Naive thymus-derived CD4-positive, alpha-beta T cell (primary cell): ENCODE data around the gene GIMAP6. TPM values are rescaled to one million over a fixed set of nuclear protein-coding genes. Genes with fewer than 3 reads are reported as not detected.
"Not testable (repeated sequence)": the region's sequence is repeated elsewhere in the genome, so short reads cannot be mapped to it uniquely, and the experiment has no call there.

Experiments used
- ATAC-seq: fragments of 150-1000 bp; cut with Tn5 transposase; 2 replicates; pipeline ENCODE4 v1.10.0; 2021; ENCODE audit warnings: mild to moderate bottlenecking, moderate library complexity
- CTCF ChIA-PET: fragments of 350-600 bp; sonication (Branson Sonifier 250); formaldehyde crosslinking; loops from one replicate; lab custom pipeline; 2021; ENCODE audit warnings: antibody characterized with exemption; lab: Charles Lee
- POLR2A ChIA-PET: fragments of 350-600 bp; sonication (Branson Sonifier 250); formaldehyde crosslinking; loops from one replicate; lab custom pipeline; 2021; ENCODE audit warnings: antibody characterized with exemption, inconsistent platforms; lab: Charles Lee
- DNase-seq, 9 donors: peaks; one replicate each; pipeline versions ENCODE4 v3.0.0 to v3.0.0-alpha.2; 2020 to 2022; ENCODE audit warnings: mixed read lengths in 1 of 9
- H3K27ac ChIP-seq: one replicate; pipeline ENCODE4 v1.7.0; 2013; ENCODE audit warnings: mild to moderate bottlenecking, low read depth, low read length, moderate library complexity
- H3K27me3 ChIP-seq, 2 donors: one replicate each; pipeline ENCODE4 v1.7.0; 2013; ENCODE audit warnings: low read length in 2 of 2, mild to moderate bottlenecking in 2 of 2, moderate library complexity in 2 of 2; ENCODE audit not compliant: control insufficient read depth in 2 of 2, insufficient read depth in 2 of 2
- H3K36me3 ChIP-seq, 3 experiments: 1 replicate in 2 of 3; 2 replicates in 1 of 3; pipeline ENCODE4 v1.7.0; 2013; ENCODE audit warnings: low read length in 3 of 3, mild to moderate bottlenecking in 3 of 3, moderate library complexity in 1 of 3; ENCODE audit not compliant: insufficient read depth in 3 of 3, control insufficient read depth in 2 of 3
- H3K4me1 ChIP-seq, 2 donors: one replicate each; pipeline ENCODE4 v1.7.0; 2013; ENCODE audit warnings: low read length in 2 of 2, mild to moderate bottlenecking in 2 of 2, moderate library complexity in 1 of 2; ENCODE audit not compliant: control insufficient read depth in 2 of 2, insufficient read depth in 2 of 2
- H3K4me3 ChIP-seq: 2 replicates; pipeline ENCODE4 v1.7.0; 2013; ENCODE audit warnings: mild to moderate bottlenecking, low read length
- H3K9me3 ChIP-seq, 3 experiments: 1 replicate in 2 of 3; 2 replicates in 1 of 3; pipeline ENCODE4 v1.7.0; 2013; ENCODE audit warnings: low read length in 3 of 3; ENCODE audit not compliant: control insufficient read depth in 2 of 3
- H3K27ac Mint-ChIP-seq, 9 donors: one replicate each; pipeline ENCODE4 v1.8.0; 2020 to 2022; ENCODE audit warnings: mixed read lengths in 9 of 9, mild to moderate bottlenecking in 8 of 9, moderate library complexity in 5 of 9, inconsistent platforms in 2 of 9
- H3K27me3 Mint-ChIP-seq, 5 donors: one replicate each; pipeline ENCODE4 v1.8.0; 2021 to 2022; ENCODE audit warnings: mixed read lengths in 5 of 5, mild to moderate bottlenecking in 1 of 5
- H3K36me3 Mint-ChIP-seq, 5 donors: one replicate each; pipeline ENCODE4 v1.8.0; 2020 to 2022; ENCODE audit warnings: mixed read lengths in 5 of 5, mild to moderate bottlenecking in 3 of 5, inconsistent platforms in 1 of 5
- H3K4me1 Mint-ChIP-seq, 7 donors: one replicate each; pipeline ENCODE4 v1.8.0; 2020 to 2022; ENCODE audit warnings: mixed read lengths in 7 of 7, mild to moderate bottlenecking in 3 of 7, inconsistent platforms in 1 of 7
- H3K4me3 Mint-ChIP-seq, 10 donors: one replicate each; pipeline ENCODE4 v1.8.0; 2020 to 2022; ENCODE audit warnings: mild to moderate bottlenecking in 10 of 10, mixed read lengths in 10 of 10, moderate library complexity in 6 of 10, inconsistent platforms in 2 of 10
- H3K9me3 Mint-ChIP-seq, 11 donors: one replicate each; pipeline ENCODE4 v1.8.0; 2020 to 2022; ENCODE audit warnings: mixed read lengths in 11 of 11, mild to moderate bottlenecking in 4 of 11, inconsistent platforms in 1 of 11, moderate library complexity in 1 of 11
- intact Hi-C, 2 donors: fragments of 100-400 bp; cut with micrococcal nuclease; formaldehyde crosslinking; loops; one replicate each; pipeline ENCODE4 v1.15.1; 2023
- polyA plus RNA-seq, 2 donors: library from polyadenylated mRNA; unstranded; fragments of 300-500 nt; fragmentation: Illumina TruSeq; gene quantifications; one replicate each; pipeline ENCODE4 v1.2.3, GENCODE V29; 2021
- total RNA-seq, 6 experiments: library from RNA in 5 of 6; stranded (reverse) in 5 of 6; gene quantifications; 1 replicate in 5 of 6; 2 replicates in 1 of 6; pipeline ENCODE4 v1.2.3 and lab custom pipeline; 2021 to 2026

The GIMAP6 gene
- total and polyA plus RNA-seq, 7 experiments from 2014 or later: 40.3 to 188 (median 152) TPM

DNA sequence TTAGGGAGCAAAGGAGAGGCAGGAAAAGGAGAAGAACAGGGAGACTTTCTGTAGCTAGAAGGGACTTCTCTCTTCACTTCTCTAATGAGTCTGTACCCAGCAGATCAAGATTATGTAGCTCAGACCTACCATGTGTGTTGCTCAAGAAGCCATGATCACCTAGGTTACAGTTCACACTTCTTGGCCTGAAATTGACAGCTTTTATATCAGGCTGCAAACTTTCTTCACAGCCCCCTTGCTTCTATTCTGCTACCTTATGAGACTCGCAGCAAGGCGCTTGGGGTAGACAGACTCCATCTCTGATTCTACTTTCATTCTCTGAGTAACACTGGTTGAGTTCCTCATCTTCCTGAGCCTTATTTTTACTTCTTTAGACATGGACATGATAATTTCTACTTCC, 33.7 kb upstream of the GIMAP6 start:
- H3K9me3 Mint-ChIP-seq: peaks cover 2 to 24% (median 10%) of the 10 kb centered on the region in 11 donors
- no peaks in the 10 kb centered on the region for H3K27me3 ChIP-seq
- H3K36me3 Mint-ChIP-seq: peaks cover 5 to 45% (median 8%) of the 10 kb centered on the region in 5 donors
- no peaks in the 10 kb centered on the region for H3K27me3 Mint-ChIP-seq
- DNase-seq: peak in 2 of 9 donors; percentile 26 to 31
- H3K4me1 ChIP-seq: peaks cover 92 to 94% of the 10 kb centered on the region in 2 donors
- no peaks in the 10 kb centered on the region for H3K9me3 ChIP-seq
- peak overlapping the region; percentile 78 for H3K27ac ChIP-seq
- H3K4me1 Mint-ChIP-seq: peaks cover 59 to 100% (median 94%) of the 10 kb centered on the region in 7 donors
- peak overlapping the region; percentile 23 to 84 (median 54) for H3K4me3 Mint-ChIP-seq
- CTCF ChIA-PET: no interaction called here
- peak; percentile 56 for ATAC-seq
- H3K27ac Mint-ChIP-seq: peak overlapping the region; percentile 73 to 100 (median 97)
- no peaks in the 10 kb centered on the region for H3K36me3 ChIP-seq
- POLR2A ChIA-PET: interaction anchor here (0.8 to 6.6 kb wide), 19 partner anchors 8 to 214 kb away, joined by 3 to 88 read pairs (median 7); partner anchors contain the start of genes GIMAP1, GIMAP2, GIMAP4 and GIMAP6
- intact Hi-C loops: loop anchor here (5.0 to 10.0 kb wide), 3 partner anchors 184 to 416 kb away; partner anchors contain the start of genes FASTK (in 1 of the 2), KCNH2 (in 1 of the 2) and TMUB1 (in 1 of the 2)
- peak overlapping the region; percentile 39 for H3K4me3 ChIP-seq

DNA sequence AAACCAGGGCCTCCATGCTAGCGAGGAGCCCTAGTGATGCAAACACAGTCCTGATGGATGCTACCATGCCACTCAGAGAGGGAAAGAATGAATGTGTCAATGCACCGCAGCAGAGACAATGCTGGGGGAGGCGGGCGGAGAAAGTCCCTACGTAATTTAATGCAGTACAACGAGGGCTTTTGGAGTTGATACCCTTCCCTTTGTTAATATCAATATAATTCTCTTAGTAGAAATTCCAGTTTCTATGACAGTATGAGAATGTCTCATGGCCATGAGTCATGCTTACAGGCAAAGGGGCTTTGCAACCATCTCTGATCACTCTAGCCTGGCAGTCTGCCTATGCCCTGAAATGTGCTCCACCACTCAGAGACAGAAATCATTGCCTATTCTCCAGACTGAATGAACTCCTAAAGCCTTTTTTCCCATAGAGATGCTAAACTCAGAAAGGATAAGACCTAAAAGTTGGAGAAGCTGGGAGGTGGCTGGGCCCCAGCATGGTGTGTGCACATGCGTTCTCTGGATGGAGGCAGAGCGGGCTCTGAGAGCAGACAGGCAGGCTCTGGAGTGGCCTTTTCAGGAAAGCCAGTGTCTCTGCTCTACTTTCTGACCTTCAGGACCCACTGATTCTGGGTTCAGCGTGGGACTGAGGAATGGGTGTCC, 33.0 kb upstream of the GIMAP6 start:
- POLR2A ChIA-PET: interaction anchor here (0.6 to 6.6 kb wide), 19 partner anchors 8 to 213 kb away, joined by 3 to 88 read pairs (median 7); partner anchors contain the start of genes GIMAP1, GIMAP2, GIMAP4 and GIMAP6
- peak overlapping the region; percentile 41 to 84 (median 68) for H3K4me3 Mint-ChIP-seq
- Histone ChIP-seq H3K4me1 (peaks cover 87 to 90% of the 10 kb centered on the region in 2 donors), H3K36me3 (no peaks in the 10 kb centered on the region), H3K27me3 (no peaks in the 10 kb centered on the region), H3K4me3 (peak overlapping the region; percentile 25), H3K9me3 (no peaks in the 10 kb centered on the region), H3K27ac (peak overlapping the region; percentile 78)
- ATAC-seq (no peak), DNase-seq (no peak)
- peaks cover 2 to 26% (median 10%) of the 10 kb centered on the region in 11 donors for H3K9me3 Mint-ChIP-seq
- intact Hi-C loops: loop anchor here (5.0 to 10.0 kb wide), 3 partner anchors 183 to 417 kb away; partner anchors contain the start of genes FASTK (in 1 of the 2), KCNH2 (in 1 of the 2) and TMUB1 (in 1 of the 2)
- peak overlapping the region; percentile 73 to 100 (median 97) for H3K27ac Mint-ChIP-seq
- peaks cover 54 to 100% (median 94%) of the 10 kb centered on the region in 7 donors for H3K4me1 Mint-ChIP-seq
- CTCF ChIA-PET: no interaction called here
- H3K27me3 Mint-ChIP-seq: no peaks in the 10 kb centered on the region
- H3K36me3 Mint-ChIP-seq: peaks cover 5 to 44% (median 10%) of the 10 kb centered on the region in 5 donors

DNA sequence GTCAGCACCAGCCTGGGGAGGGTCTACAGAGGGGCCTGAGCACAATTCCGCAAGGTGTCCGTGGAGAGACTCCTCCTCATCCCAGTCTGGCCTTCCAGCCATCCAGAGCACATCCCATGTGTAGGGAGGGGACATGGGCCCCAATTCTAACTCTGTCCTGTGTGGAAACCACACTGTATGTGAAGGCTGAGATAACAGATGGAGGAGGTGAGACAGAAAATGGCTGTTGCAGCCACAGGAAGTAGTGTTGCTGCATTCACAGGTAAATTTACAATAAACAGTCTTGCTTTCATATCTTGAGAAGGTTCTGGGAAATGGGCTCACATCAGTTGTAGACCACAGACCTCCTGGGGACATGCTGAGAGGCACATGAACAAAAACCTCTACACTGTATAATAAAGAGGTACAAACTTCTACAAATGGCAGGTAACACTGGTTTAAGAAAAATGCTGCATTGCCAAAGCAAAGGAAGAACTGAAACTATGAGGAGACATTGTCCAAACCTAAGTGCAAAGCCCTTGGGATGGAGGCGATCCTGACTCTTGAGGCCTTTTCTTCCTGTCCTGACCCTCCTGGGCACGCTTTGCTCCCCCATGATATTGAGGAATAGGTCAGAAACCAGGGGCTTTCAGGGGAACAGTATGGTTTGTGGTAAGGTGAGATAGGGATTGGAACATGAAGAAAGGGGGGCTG, 31.8 kb upstream of the GIMAP6 start:
- Histone ChIP-seq H3K4me3 (peak overlapping the region; percentile 15), H3K27me3 (no peaks in the 10 kb centered on the region), H3K4me1 (peaks cover 76 to 79% of the 10 kb centered on the region in 2 donors), H3K36me3 (no peaks in the 10 kb centered on the region), H3K27ac (peak overlapping the region; percentile 78), H3K9me3 (no peaks in the 10 kb centered on the region)
- ChIA-PET CTCF (interaction anchor here (0.5 kb wide), 1 partner anchor 92 kb away, joined by 3 read pairs; no protein-coding TSS in a partner anchor), POLR2A (interaction anchor here (0.8 to 6.2 kb wide), 6 partner anchors 9 to 147 kb away, joined by 3 to 64 read pairs (median 5); partner anchors contain the start of genes GIMAP1, GIMAP2 and GIMAP4)
- peak overlapping the region; percentile 63 to 84 (median 76) for H3K4me3 Mint-ChIP-seq
- H3K27me3 Mint-ChIP-seq: no peaks in the 10 kb centered on the region
- H3K9me3 Mint-ChIP-seq: peaks cover under 1 to 33% (median 9%) of the 10 kb centered on the region in 11 donors
- ATAC-seq: peak; percentile 20
- peak in 5 of 9 donors; percentile 27 to 52 (median 37) for DNase-seq
- H3K4me1 Mint-ChIP-seq: peaks cover 51 to 92% (median 89%) of the 10 kb centered on the region in 7 donors
- H3K36me3 Mint-ChIP-seq: peaks cover 9 to 46% (median 13%) of the 10 kb centered on the region in 5 donors
- intact Hi-C loops: loop anchor here (1.0 to 10.0 kb wide), 5 partner anchors 11 to 311 kb away; partner anchors contain the start of genes GIMAP1 (in 1 of the 2) and KCNH2 (in 1 of the 2)
- H3K27ac Mint-ChIP-seq: peak overlapping the region; percentile 73 to 100 (median 97)

DNA sequence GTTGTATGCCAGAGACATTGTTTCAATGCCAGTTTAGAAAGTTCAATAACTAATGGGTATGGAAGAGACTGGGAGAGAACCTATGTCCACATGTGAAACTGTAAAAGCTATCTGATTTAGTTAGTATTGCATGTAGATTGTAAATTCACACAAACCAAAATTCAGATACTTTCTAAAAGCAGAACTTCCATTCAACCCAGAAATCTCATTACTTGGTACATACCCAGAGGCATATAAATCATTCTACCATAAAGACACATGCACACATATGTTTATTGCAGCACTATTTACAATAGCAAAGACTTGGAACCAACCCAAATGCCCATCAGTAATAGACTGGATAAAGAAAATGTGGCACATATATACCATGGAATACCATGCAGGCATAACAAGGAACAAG, 30.6 kb upstream of the GIMAP6 start:
- POLR2A ChIA-PET: interaction anchor here (0.6 to 2.4 kb wide), 6 partner anchors 9 to 53 kb away, joined by 3 to 9 read pairs (median 4); partner anchors contain the start of gene GIMAP6
- peaks cover 0 to 35% (median 5%) of the 10 kb centered on the region in 11 donors for H3K9me3 Mint-ChIP-seq
- H3K27me3 Mint-ChIP-seq, H3K9me3 ChIP-seq, DNase-seq, ATAC-seq, H3K4me3 ChIP-seq, CTCF ChIA-PET, H3K27me3 ChIP-seq, H3K36me3 ChIP-seq: not testable (repeated sequence)
- H3K4me1 Mint-ChIP-seq: peaks cover 46 to 82% (median 80%) of the 10 kb centered on the region in 7 donors
- Histone ChIP-seq H3K27ac (peak overlapping the region; percentile 39), H3K4me1 (peaks cover 69% of the 10 kb centered on the region in 2 donors)
- H3K4me3 Mint-ChIP-seq: peak overlapping the region; percentile 25 to 84 (median 66)
- H3K27ac Mint-ChIP-seq: peak overlapping the region; percentile 41 to 100 (median 97)
- H3K36me3 Mint-ChIP-seq: peaks cover 12 to 48% (median 16%) of the 10 kb centered on the region in 5 donors
- intact Hi-C loops: loop anchor here (1.0 to 10.0 kb wide), 4 partner anchors 10 to 312 kb away; partner anchors contain the start of gene KCNH2 (in 1 of the 2)

DNA sequence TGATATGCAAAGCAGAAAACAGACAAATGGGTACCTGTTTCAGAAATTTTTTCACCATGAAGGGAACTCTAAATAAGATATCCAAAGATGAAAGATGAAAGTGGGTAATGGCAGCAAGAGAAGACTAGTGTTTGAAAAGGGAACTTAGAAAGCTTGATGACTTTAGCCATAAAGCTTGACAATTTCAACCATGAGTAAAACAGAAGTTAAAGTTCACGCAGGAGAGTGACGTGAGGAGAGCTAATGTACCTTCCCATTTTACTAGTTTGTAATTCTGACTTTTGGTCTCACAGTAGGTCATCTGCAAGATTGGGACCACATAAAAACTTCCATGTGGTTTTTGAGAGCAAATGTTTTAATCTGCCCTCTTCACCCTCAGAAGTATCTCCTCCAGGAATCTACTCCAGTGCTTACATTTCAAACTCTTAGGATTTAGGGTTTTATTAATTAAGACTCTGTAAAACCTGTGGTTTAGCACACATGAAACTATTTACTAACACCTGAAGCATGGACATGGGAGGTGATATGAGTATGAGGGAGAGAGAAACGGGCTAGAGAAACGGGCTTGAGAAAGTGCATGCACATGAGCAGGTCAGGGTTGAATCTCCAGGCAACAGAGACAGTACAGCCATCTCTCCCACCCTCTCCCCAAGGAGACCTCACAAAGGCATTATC, 28.9 kb upstream of the GIMAP6 start:
- H3K9me3 ChIP-seq: peaks cover 0 to 12% (median 9%) of the 10 kb centered on the region in 3 experiments
- ChIA-PET POLR2A (interaction anchor here (0.8 to 2.4 kb wide), 15 partner anchors 9 to 208 kb away, joined by 3 to 12 read pairs (median 7); partner anchors contain the start of genes GIMAP2, GIMAP4 and GIMAP6), CTCF (interaction anchor here (1.8 kb wide), 1 partner anchor 13 kb away, joined by 5 read pairs; no protein-coding TSS in a partner anchor)
- Mint-ChIP-seq H3K27me3 (no peaks in the 10 kb centered on the region), H3K9me3 (peaks cover 0 to 52% (median 12%) of the 10 kb centered on the region in 11 donors), H3K4me3 (peak overlapping the region in 8 of 10 donors; percentile 2 to 64 (median 44)), H3K4me1 (peaks cover 38 to 66% (median 63%) of the 10 kb centered on the region in 7 donors), H3K36me3 (peaks cover 19 to 63% (median 25%) of the 10 kb centered on the region in 5 donors), H3K27ac (peak overlapping the region; percentile 68 to 100 (median 82))
- peak overlapping the region; percentile 2 for H3K27ac ChIP-seq
- no peaks in the 10 kb centered on the region for H3K27me3 ChIP-seq
- ATAC-seq: no peak
- no peak overlapping the region for H3K4me3 ChIP-seq
- no peaks in the 10 kb centered on the region for H3K36me3 ChIP-seq
- no peak for DNase-seq
- intact Hi-C loops: loop anchor here in 1 of 2 donors (1.0 to 10.0 kb wide), 2 partner anchors 7 to 314 kb away; partner anchors contain the start of gene KCNH2
- H3K4me1 ChIP-seq: peaks cover 51 to 52% of the 10 kb centered on the region in 2 donors
